ENCODE measurements around the gene FMOD. TPM values are rescaled to one million over a fixed set of nuclear protein-coding genes. Genes with fewer than 3 reads are reported as not detected.
"Not testable (repeated sequence)": the region's sequence is repeated elsewhere in the genome, so short reads cannot be mapped to it uniquely, and the experiment has no call there.

Gene FMOD
- polyA plus RNA-seq, 1 experiment = 18.0 TPM

GRCh38 chr1:203318229-203318517, 32.7 kb downstream of the FMOD start:
- CTCF ChIA-PET = interaction anchor here (1.4 kb wide), 1 partner anchor 22 kb away, joined by 4 read pairs; no protein-coding TSS in a partner anchor
- H3K36me3 ChIP-seq (ENCODE audit: control insufficient read depth, insufficient read depth, low read length) = no peaks in the 10 kb centered on the region
- POLR2A ChIA-PET = interaction anchor here (1.7 kb wide), 1 partner anchor 11 kb away, joined by 6 read pairs; no protein-coding TSS in a partner anchor
- H3K27me3 ChIP-seq (ENCODE audit: control insufficient read depth, insufficient read depth, low read length) = peaks cover 7% of the 10 kb centered on the region
- H3K4me3 ChIP-seq (ENCODE audit: low read depth, low read length) = no peak overlapping the region
- DNase-seq (ENCODE audit: low read depth) = no peak
- TF ChIP-seq CTCF (IDR thresholded peaks at IDR 0.05; ENCODE audit: insufficient read depth, low read depth, low read length) = no peak

GRCh38 chr1:203317429-203318228, 33.3 kb downstream of the FMOD start:
- TF ChIP-seq CTCF (IDR thresholded peaks at IDR 0.05; ENCODE audit: insufficient read depth, low read depth, low read length) = no peak
- CTCF ChIA-PET = interaction anchor here (1.3 to 1.7 kb wide), 5 partner anchors 11 to 288 kb away, joined by 3 to 4 read pairs (median 4); no protein-coding TSS in a partner anchor
- Histone ChIP-seq H3K27me3 (ENCODE audit: control insufficient read depth, insufficient read depth, low read length) (peaks cover 5% of the 10 kb centered on the region), H3K4me3 (ENCODE audit: low read depth, low read length) (no peak overlapping the region), H3K36me3 (ENCODE audit: control insufficient read depth, insufficient read depth, low read length) (no peaks in the 10 kb centered on the region)
- DNase-seq (ENCODE audit: low read depth) = no peak
- POLR2A ChIA-PET = interaction anchor here (1.7 kb wide), 1 partner anchor 11 kb away, joined by 6 read pairs; no protein-coding TSS in a partner anchor

- TF ChIP-seq CTCF (IDR thresholded peaks at IDR 0.05; ENCODE audit: insufficient read depth, low read depth, low read length) = no peak
- H3K27me3 ChIP-seq (ENCODE audit: control insufficient read depth, insufficient read depth, low read length) = peaks cover 3% of the 10 kb centered on the region
- ChIA-PET POLR2A (interaction anchor here (0.7 to 1.7 kb wide), 2 partner anchors 10 to 12 kb away, joined by 6 to 8 read pairs; no protein-coding TSS in a partner anchor), CTCF (interaction anchor here (0.7 to 1.8 kb wide), 8 partner anchors 10 to 287 kb away, joined by 3 to 6 read pairs (median 4); no protein-coding TSS in a partner anchor)
- no peak overlapping the region for H3K4me3 ChIP-seq (ENCODE audit: low read depth, low read length)
- no peak for DNase-seq (ENCODE audit: low read depth)
- H3K36me3 ChIP-seq (ENCODE audit: control insufficient read depth, insufficient read depth, low read length) = no peaks in the 10 kb centered on the region
Observed at GRCh38 chr1:203316626-203317093, 34.3 kb downstream of the FMOD start.

- POLR2A ChIA-PET; H3K4me3 ChIP-seq (ENCODE audit: low read depth, low read length); H3K36me3 ChIP-seq (ENCODE audit: control insufficient read depth, insufficient read depth, low read length); CTCF ChIA-PET; H3K27me3 ChIP-seq (ENCODE audit: control insufficient read depth, insufficient read depth, low read length); DNase-seq (ENCODE audit: low read depth): not testable (repeated sequence)
Observed at GRCh38 chr1:203314025-203314759, 36.7 kb downstream of the FMOD start.

- TF ChIP-seq CTCF (IDR thresholded peaks at IDR 0.05; ENCODE audit: insufficient read depth, low read depth, low read length) = no peak
- no peaks in the 10 kb centered on the region for H3K27me3 ChIP-seq (ENCODE audit: control insufficient read depth, insufficient read depth, low read length)
- POLR2A ChIA-PET = no interaction called here
- DNase-seq (ENCODE audit: low read depth) = no peak
- peaks cover 12% of the 10 kb centered on the region for H3K36me3 ChIP-seq (ENCODE audit: control insufficient read depth, insufficient read depth, low read length)
- CTCF ChIA-PET = interaction anchor here (0.6 to 1.5 kb wide), 3 partner anchors 11 to 272 kb away, joined by 3 to 7 read pairs (median 4); no protein-coding TSS in a partner anchor
- H3K4me3 ChIP-seq (ENCODE audit: low read depth, low read length) = no peak overlapping the region
Observed at GRCh38 chr1:203311368-203312301, 39.3 kb downstream of the FMOD start.

Data from BJ (cell line).